GM19240 (cell line): ENCODE measurements around the gene DGKD.
"Not testable (repeated sequence)": the region's sequence is repeated elsewhere in the genome, so short reads cannot be mapped to it uniquely, and the experiment has no call there.

Experiments used
- DNase-seq: peaks from one replicate; pipeline ENCODE4 v3.0.0; 2011; ENCODE audit warnings: low spot score; ENCODE audit not compliant: insufficient read length

DGKD gene

DNA sequence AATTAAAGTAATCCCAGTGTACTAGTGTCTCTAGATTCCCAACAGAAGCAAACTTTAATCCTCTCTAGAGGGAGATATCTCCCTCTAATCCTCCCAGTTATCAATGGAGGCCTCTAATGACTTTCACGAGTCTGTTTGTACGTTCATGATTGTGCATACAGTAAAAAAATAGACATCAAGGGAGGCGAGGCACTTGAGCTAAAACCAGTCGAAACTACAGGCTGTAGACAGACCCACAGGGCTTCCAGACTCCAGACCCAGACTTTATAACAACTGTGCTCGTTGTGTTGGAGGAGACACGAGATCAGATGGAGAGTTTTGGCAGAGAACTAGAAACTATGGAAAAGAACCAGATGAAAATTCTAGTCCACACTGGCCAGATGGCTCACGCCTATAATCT lies 7.0 kb downstream of the DGKD start:
- DNase-seq: no peak

DNA sequence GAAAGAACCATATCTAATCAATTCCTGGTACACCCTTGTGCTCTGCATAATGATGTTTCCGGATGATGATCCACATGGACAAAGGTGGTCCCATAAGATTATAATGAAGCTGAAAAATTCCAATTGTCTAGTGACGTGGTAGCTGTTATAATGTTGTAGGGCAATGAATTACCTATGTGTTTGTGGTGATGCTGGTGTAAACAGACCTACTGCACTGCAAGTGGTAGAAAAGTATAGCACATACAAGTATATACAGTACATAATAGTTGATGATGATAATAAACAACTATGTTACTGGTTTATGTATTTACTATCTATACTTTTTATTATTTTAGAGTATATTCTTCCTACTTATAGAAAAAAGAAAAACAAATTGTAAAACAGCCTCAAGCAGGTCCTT lies 8.4 kb downstream of the DGKD start:
- DNase-seq: no peak

DNA sequence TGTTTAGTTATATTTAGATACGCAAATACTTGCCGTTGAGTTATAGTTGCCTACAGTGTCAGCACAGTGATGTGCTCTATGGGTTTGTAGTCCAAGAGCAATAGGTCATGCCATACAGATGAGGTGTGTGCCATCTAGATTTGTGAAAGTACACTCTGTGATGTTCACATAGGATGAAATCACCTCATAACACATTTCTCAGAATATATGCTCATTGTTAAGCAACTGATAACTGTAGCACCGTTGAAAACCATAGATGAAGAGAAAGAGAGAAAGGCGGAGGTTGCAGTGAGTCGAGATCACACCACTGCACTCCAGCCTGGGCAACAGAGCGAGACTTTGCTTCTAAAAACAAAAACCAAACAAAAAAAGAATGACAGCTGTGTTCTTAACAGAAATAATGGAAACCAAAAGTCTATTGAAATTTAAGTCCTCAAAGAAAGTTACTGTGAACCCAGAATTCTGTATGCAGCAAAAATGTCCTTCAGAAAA lies 9.5 kb downstream of the DGKD start:
- DNase-seq: no peak

DNA sequence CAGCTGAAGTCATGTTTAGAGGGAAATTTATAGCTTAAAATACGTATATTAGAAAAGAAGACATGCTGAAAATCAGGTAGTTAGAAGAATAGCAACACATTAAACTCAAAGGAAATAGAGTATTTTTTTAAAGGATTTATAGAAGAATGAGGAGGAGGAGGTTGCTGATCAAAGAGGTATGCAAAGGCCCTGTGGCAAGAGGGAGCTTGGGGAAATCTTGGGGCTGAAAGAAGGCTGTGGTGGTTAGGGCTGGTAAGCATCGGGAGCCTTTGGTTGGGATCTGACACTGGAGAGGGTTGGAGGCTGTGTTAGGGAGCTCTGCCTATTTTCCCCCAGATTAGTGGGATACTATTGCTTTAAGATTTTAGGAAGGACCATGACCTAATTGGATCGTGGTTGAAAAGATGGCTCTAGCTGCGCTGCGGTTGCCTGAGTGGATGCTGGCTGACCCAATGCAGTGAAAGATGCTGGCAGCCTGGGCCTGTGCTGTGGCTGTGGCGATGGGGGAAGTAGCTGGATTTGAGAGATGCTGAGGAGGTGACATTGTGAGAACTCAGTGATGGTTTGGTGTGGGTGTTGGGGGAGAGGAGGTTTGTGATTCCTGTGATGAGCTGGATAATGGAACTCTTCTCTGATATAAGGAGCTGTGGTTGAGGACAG lies 11.7 kb downstream of the DGKD start:
- no peak for DNase-seq

DNA sequence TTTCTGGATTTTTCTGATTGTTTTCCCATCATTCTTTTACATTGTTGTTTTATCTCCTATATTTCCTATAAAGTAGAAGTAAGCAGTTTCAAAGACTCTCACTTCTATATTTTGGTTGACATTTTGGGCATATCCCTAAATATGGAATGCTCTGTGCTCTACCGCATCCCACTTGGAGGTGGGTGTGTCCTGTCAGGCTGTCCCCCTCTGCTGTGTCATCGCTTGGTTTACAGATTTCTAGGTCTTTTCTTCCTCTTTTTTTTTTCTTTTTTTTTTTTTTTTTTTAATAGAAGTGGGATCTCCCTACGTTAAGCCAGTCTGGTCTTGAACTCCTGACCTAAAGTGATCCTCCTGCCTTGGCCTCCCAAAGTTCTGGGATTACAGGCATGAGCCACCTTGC lies 13.3 kb downstream of the DGKD start:
- no peak for DNase-seq

DNA sequence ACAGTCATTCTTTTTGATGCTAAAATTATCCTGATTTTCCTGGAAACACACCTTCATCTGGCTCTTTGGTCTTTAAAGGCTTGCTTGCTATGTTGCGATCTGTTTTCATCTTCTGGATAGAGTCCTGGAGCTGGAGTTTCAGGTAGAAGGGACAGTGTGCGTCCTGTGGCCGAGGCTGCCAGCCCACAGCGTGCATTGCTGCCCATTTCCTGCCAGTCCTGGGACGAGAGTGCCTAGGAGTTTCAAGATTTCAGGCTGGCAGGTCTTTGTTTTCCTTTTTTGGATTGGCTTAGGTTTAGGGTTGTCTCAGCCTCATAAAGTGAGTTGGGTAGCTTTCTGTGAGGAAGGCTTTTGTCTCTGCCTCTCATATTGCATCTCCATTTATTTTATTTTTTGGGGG lies 14.5 kb downstream of the DGKD start:
- DNase-seq: no peak

DNA sequence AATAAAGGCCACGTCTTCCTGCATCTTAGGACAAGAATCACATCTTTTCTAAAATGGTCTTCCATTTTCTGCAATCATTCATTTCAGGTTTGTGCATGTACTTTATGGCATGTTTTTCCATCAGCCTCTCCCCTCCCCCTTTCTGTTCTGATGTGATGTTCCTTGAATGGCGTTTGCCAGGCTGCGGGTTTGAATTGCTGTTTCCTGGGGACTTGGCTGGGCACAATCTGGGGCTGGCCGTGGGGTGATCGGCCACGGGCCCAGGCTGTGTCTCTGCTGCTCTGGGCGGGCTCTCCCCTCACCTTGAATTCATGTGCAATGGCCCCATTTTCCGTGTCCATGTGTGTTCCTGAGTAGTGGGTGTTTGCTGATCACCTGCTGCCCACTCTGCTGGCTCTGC lies 15.2 kb downstream of the DGKD start:
- DNase-seq: no peak

DNA sequence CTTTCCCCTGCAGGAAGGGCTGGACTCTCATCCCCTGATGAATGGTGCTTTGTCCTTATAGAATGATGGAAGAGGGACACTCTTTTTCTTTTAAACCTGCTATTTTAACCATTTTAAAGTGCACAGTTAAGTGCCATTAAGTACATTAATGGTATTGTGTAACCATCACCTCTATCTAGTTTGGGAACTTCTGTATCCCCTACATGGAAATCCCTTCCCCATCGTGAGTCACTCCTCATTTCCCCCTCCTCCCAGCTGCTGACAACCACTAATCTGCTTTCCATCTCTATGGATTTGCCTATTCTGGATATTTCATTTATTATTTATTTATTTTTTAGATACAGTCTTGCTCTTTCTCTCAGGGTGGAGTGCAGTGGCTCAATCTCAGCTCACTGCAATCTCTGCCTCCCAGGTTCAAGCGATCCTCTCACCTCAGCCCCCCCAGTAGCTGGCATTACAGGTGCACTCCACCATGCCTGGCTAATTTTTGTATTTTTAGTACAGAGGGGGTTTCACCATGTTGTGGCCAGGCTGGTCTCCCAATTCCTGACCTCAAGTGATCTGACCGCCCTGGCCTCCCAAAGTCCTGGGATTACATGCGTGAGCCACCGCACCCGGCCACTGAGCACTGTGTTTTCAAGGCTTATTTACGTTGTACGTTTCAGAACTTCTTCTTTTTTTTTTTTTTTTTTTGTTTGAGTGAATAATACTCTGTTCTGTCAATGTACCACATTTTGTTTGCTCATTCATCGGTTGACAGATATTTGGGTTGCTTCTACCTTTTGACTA lies 15.8 kb downstream of the DGKD start:
- no peak for DNase-seq

DNA sequence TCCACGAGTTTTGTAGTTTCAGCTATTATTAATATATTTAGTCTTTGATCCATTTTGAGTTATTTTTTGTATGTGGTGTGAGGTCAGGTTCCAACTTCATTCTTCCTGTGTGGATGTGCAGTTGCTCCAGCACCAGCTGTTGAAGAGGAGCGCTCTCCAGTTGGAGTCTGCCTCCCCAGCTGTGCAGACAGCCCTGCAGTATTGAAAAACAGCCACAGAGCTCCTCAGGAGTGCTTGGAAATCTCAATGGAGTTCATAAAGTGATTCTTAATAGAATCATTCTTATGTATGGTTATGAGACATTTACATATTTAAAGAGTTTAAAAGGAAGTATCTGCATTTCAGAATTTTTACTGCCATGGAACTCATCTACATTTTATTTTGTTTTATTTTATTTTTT lies 17.3 kb downstream of the DGKD start:
- no peak for DNase-seq

DNA sequence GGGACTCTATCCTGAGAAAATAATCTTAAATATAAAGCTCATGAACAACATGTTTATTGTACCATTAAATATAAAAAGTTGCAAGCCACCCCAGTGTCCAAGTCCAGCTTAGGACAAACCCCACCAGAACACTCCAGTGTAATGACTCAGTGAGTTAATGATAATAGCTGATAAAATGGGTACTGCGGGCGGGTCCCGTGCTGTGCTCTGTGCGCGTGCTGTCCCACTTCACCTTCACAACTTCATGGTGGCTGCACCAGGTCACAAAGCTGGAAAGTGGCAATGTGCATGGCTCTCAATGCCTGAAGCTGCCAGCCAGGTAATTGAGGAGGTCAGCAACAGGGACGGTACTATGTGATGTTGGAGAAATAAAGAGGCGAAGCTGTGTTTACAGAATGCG lies 18.6 kb downstream of the DGKD start:
- no peak for DNase-seq

DNA sequence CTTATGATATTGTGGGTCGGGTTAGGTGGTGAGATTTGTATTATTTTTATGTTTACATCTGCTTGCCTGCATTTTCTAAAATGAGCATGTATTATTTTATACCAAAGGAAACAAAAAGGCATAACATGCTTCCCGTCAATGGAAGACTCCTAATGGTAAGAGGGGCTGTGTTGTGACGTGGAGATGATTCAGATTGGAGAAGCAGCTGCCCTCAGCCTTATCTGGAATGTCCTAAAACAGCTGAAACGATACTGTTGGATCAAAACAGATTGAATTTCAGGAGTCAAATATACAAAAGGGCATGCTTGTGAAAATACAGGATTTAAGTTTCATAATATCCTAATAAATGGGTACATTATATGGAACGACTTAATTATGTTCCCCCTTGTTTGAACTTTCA lies 19.0 kb downstream of the DGKD start:
- DNase-seq: no peak

DNA sequence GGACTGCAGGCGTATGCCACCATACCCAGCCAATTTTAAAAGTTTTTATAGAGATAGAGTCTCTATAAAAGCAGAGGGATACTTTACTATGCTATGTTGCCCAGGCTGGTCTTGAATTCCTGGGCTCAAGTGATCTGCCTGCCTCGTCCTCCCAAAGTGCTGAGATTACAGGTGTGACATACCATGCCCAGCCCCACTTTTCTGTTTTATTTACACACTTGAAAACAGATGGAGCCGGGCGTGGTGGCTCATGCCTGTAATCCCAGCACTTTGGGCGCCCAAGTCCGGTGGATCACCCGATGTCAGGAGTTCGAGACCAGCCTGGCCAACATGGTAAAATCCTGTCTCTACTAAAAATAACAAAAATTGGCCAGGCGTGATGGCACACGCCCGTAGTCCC lies 20.5 kb downstream of the DGKD start:
- DNase-seq: not testable (repeated sequence)

DNA sequence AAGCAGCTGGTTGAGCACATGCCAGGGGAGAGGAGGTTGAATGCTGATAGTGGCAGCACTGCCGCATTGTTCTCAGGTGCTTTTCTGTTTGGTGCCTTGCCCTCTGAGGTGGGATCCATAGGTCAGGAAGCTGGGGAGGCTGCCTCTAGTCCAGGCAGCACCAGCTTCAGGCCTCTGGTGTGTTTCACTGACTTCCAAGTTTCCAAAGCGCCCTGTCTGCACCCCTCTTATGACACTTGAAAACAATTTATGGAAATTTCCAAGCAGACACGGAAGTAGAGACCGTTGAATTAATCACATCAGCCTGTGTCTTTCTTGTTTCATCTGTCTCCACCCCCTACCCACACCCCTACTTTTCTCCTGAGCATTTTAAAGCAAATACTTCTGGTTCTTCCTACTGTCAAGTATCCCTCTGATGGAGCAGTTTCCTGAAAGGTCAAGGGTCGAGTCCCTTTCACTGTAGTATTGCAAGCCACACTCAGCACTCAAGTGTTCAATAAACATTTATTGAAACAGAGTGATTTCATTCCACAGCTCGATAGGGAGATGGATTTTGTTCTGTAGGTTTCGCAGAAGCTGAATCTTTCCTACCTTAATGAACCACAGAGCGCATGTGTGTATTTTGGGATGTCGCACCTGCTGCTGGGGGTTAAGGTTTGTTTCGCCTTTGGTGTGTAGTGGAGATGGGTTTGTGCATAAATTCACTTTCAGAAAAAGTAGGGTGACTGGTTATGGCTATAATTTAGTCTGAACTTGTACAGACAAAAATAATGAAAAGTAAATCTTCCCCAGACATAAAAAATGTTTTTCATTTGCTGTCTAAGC lies 21.4 kb downstream of the DGKD start:
- no peak for DNase-seq

DNA sequence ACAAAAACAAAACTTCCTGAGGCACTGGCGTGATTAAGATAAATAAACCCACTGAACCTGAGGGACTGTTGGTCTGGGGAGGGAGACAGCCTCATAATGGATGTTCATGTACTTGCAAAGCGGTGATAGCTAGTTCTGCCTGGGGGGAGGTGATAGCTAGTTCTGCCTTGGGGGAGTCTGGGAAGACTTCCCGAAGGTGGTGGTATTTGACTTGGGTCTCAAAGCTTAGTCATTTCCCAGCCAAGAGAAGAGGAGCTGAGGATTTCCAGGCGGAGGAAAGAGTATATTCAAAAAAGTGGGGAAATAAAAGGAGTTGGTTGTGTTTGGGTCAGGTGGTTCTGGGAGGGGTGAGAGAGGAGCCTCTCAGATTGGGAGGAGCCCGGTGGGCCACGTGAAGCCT lies 24.7 kb downstream of the DGKD start:
- no peak for DNase-seq

DNA sequence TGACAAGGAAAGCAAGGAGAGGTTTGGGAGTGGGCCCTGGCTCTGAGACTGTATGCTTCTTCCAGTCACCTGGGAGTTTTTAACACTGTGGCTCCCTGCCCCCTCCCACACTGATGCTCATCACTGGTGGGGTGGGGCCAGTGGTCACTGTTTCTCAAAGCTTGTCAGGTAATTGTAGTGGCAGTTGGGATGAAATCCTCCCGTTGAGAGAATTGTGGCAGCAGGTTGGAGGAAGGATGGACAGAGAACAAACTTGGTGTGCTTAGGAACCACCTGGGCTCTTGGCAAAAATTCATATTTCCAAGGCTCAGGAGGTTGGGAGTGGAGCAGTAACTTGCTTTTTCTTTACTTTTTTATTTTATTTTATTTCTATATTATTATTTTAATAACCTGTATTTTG lies 25.1 kb downstream of the DGKD start:
- no peak for DNase-seq

DNA sequence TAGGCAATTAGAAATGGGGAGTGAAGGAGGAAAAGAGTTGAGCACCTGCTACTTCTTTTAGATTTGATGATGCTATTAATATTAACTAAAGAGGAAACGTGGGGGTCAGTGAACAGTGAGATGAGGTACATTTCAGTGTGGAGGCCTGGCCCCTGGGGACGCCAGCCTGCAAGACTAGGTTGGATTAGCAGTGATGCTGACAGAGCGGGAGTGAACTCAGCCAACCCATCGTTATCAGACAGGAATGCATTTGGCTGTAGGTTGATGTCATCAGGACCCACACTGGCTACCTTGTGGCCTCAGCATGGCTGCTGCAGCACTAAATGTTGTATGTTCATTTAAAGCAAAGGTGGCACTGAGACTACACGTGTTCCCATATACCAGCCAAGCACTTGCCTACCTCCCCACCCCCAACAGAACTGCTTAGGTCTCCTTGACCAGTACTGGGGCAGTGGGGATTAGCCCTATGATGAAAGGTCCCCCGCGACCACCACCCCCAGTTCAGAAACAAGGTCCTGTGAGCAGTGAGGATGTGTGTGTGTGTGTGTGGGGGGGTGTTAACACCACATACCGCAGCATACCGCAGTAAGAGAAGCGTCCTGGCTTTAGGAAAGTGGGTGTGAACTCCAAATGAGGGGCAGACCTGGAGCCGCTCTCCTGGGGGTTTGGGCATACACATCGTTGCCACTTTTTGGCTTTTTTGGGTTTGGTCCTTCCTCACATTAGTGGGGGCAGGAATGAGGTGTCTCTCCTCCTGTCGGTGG lies 26.0 kb downstream of the DGKD start:
- DNase-seq: no peak

DNA sequence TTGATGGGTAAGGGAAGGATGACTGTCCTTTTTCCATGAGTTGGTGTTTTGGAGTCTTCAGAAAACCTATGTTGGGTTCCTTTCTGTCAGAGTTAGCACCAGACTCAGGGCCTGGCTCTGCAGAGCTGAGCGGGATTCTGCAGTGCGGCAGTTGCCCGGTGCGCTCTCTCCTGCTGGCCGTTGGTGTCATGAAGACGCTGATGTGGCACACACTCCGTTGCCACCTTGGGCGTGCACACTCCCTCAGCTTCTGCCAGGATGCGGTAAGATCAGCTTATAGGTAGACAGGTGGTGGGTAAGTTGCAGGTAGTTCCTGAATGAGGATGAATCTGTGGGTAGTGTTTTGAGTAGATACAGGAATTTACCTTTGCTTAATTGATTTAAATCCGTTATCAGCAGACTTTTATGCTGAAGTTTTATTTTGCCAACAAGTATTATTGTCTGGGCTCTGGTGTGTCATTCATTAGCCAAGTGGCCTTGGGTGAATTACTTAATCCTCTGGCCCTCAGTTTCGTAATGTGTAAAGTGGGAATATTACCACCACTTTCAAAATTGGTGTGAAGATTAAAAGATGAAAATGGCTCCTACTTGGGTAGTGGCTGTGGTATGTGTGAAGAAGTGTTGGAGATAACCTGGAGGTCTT lies 26.8 kb downstream of the DGKD start:
- DNase-seq: no peak

DNA sequence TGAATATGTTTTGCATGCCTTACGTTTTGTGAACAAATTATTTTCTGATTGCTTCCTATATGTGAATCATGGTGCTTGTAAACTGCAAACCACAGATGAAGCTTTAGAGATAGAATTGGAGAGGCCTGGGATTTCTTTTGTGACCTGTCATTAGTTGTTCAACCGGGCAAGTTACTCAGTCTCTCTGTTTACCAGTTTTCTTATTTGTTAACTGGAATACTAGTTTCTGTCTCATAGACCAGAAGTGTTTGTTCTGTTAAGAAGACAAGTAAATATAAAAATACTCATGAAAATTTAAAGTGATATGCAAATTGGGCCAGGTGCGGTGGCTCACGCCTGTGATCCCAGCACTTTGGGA lies 27.3 kb downstream of the DGKD start:
- DNase-seq: no peak

DNA sequence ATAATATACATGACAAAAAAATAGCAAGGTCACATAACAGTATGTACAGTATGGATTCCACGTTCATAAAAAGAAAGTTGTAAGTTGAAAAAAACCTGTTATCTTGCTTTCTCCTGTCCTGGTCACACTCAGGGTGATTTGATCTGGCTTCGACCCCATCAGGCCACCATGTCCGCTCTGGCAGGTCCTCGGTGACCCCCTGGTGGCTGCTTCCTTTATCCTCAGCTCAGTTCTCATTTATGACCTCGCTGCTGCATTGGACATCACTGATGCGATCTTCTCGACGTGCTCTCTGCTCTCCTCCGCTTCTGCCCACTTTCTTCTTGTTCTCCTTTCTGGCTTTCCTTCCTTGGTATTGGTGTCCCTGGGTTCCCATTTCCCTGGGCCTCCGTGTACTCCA lies 29.7 kb downstream of the DGKD start:
- DNase-seq: no peak

DNA sequence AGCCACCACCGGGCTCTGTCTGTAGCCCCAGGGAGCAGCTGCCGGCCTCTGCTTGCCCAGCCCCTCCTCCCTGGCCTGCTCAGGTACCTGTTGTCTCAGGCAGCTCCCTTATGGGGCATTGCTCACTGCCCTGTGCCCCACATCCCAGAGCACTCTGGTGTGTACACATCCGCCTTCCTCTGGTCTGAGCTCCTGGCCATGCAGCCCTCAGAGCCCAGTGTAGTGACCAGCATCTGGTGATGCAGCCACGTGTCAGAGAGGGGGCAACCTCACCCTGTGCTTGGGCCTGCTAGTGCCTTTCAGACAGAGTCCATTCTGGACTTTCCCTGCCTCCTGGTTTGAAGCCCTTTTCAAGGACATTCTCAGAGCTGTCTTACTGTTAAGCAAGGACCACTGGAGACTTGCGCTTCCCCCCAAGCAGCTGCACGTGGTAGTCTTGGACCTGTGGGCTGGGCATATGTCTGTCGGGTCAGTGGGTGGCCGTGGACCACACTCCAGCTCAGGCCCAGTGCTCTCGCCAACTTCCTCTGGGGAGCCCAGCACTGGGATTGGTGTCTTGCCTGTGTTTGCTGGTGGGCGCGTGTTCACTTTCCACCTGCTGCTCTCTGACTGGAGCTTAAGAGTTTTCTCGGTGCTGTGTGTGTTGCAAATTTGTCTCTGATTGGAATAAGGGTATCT lies 30.7 kb downstream of the DGKD start:
- no peak for DNase-seq
